ENCODE data around the gene TMPRSS6. TPM values are rescaled to one million over a fixed set of nuclear protein-coding genes. Genes with fewer than 3 reads are reported as not detected.

Gene TMPRSS6
- total and polyA plus RNA-seq, 2 donors = 0.57 to 1.8 TPM

- 87% methylated on average over 13 of the region's 13 CpGs for WGBS
- Histone ChIP-seq H3K27me3 (ENCODE audit: control insufficient read depth in 2 of 2, insufficient read depth in 1 of 2, low read length in 1 of 2) (peaks cover 0 to 60% of the 10 kb centered on the region in 2 donors), H3K36me3 (ENCODE audit: control insufficient read depth in 2 of 2, insufficient read depth in 2 of 2, low read length in 1 of 2) (no peaks in the 10 kb centered on the region), H3K4me3 (ENCODE audit: low read length in 2 of 2) (no peak overlapping the region), H3K27ac (ENCODE audit: low read depth in 1 of 2, low read length in 1 of 2) (no peak overlapping the region), H3K9me3 (ENCODE audit: control insufficient read depth in 2 of 2, insufficient read depth in 1 of 2, low read length in 1 of 2) (no peaks in the 10 kb centered on the region), H3K4me1 (ENCODE audit: control insufficient read depth in 2 of 2, insufficient read depth in 2 of 2, low read length in 2 of 2) (no peaks in the 10 kb centered on the region)
- no peak for DNase-seq (ENCODE audit: low read depth in 6 of 9, low spot score in 9 of 9)
Measured at GRCh38 chr22:37097346-37097745, 12.2 kb downstream of the TMPRSS6 start.

DNA sequence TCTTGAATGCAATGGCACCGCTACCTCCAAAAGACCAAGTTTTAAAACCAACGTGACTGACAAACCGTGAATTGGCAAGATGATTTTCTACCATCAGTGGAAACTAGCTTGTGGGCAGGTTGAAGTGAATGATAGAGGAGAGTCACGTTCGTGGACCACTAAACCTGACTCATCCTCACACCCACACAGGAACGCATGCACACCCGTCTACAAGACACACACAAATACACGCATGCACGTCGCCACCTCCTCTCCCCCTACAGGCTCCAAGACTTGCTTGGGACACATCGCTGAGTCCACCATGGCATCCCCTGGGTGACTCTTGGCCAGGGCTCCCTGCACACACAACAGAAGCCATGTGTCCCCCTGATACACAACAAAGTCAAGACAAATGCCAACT, 14.4 kb downstream of the TMPRSS6 start:
- peaks cover 0 to 51% of the 10 kb centered on the region in 2 donors for H3K27me3 ChIP-seq (ENCODE audit: control insufficient read depth in 2 of 2, insufficient read depth in 1 of 2, low read length in 1 of 2)
- DNase-seq (ENCODE audit: low read depth in 6 of 9, low spot score in 9 of 9) = no peak
- no peak overlapping the region for H3K4me3 ChIP-seq (ENCODE audit: low read length in 2 of 2)
- WGBS = 85% methylated on average over 11 of the region's 11 CpGs
- no peaks in the 10 kb centered on the region for H3K4me1 ChIP-seq (ENCODE audit: control insufficient read depth in 2 of 2, insufficient read depth in 2 of 2, low read length in 2 of 2)
- H3K27ac ChIP-seq (ENCODE audit: low read depth in 1 of 2, low read length in 1 of 2) = no peak overlapping the region
- no peaks in the 10 kb centered on the region for H3K9me3 ChIP-seq (ENCODE audit: control insufficient read depth in 2 of 2, insufficient read depth in 1 of 2, low read length in 1 of 2)
- H3K36me3 ChIP-seq (ENCODE audit: control insufficient read depth in 2 of 2, insufficient read depth in 2 of 2, low read length in 1 of 2) = no peaks in the 10 kb centered on the region

GRCh38 chr22:37094239-37094638, 15.3 kb downstream of the TMPRSS6 start:
- H3K27me3 ChIP-seq (ENCODE audit: control insufficient read depth in 2 of 2, insufficient read depth in 1 of 2, low read length in 1 of 2) = peaks cover 0 to 54% of the 10 kb centered on the region in 2 donors
- 85% methylated on average over 1 of the region's 1 CpG for WGBS

DNA sequence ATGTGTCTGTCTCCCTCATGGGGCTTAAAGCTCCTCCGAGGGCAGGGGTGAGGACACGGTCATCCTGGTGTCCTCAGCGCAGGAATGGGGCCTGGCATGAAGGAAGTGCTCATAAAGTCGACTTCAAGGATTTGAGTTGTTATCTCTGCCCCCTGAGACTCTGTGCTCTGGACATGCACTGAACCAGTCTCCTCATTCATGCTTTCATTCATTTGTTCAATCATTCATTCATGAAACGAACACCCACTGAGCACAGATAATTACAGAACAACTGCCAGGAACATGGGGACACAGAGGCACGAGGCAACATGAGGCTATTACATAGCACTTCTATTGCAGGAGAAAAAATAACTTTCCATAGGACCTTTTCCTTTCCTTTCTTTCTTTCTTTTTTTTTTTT, 16.5 kb downstream of the TMPRSS6 start:
- Histone ChIP-seq H3K9me3 (ENCODE audit: control insufficient read depth in 2 of 2, insufficient read depth in 1 of 2, low read length in 1 of 2) (no peaks in the 10 kb centered on the region), H3K4me1 (ENCODE audit: control insufficient read depth in 2 of 2, insufficient read depth in 2 of 2, low read length in 2 of 2) (peaks cover 0 to under 1% of the 10 kb centered on the region in 2 donors), H3K36me3 (ENCODE audit: control insufficient read depth in 2 of 2, insufficient read depth in 2 of 2, low read length in 1 of 2) (no peaks in the 10 kb centered on the region), H3K4me3 (ENCODE audit: low read length in 2 of 2) (no peak overlapping the region), H3K27ac (ENCODE audit: low read depth in 1 of 2, low read length in 1 of 2) (no peak overlapping the region), H3K27me3 (ENCODE audit: control insufficient read depth in 2 of 2, insufficient read depth in 1 of 2, low read length in 1 of 2) (peaks cover 0 to 48% of the 10 kb centered on the region in 2 donors)
- 86% methylated on average over 6 of the region's 6 CpGs for WGBS
- DNase-seq (ENCODE audit: low read depth in 6 of 9, low spot score in 9 of 9) = no peak

More at GRCh38 chr22:37094239-37094638, 15.3 kb downstream of the TMPRSS6 start:
- Histone ChIP-seq H3K9me3 (ENCODE audit: control insufficient read depth in 2 of 2, insufficient read depth in 1 of 2, low read length in 1 of 2) (no peaks in the 10 kb centered on the region), H3K4me1 (ENCODE audit: control insufficient read depth in 2 of 2, insufficient read depth in 2 of 2, low read length in 2 of 2) (no peaks in the 10 kb centered on the region), H3K4me3 (ENCODE audit: low read length in 2 of 2) (no peak overlapping the region), H3K27ac (ENCODE audit: low read depth in 1 of 2, low read length in 1 of 2) (no peak overlapping the region), H3K36me3 (ENCODE audit: control insufficient read depth in 2 of 2, insufficient read depth in 2 of 2, low read length in 1 of 2) (no peaks in the 10 kb centered on the region)
- no peak for DNase-seq (ENCODE audit: low read depth in 6 of 9, low spot score in 9 of 9)

- no peak for DNase-seq (ENCODE audit: low read depth in 6 of 9, low spot score in 9 of 9)
- Histone ChIP-seq H3K36me3 (ENCODE audit: control insufficient read depth in 2 of 2, insufficient read depth in 2 of 2, low read length in 1 of 2) (no peaks in the 10 kb centered on the region), H3K27me3 (ENCODE audit: control insufficient read depth in 2 of 2, insufficient read depth in 1 of 2, low read length in 1 of 2) (peaks cover 0 to 46% of the 10 kb centered on the region in 2 donors), H3K4me1 (ENCODE audit: control insufficient read depth in 2 of 2, insufficient read depth in 2 of 2, low read length in 2 of 2) (peaks cover 0 to 3% of the 10 kb centered on the region in 2 donors), H3K4me3 (ENCODE audit: low read length in 2 of 2) (no peak overlapping the region), H3K27ac (ENCODE audit: low read depth in 1 of 2, low read length in 1 of 2) (no peak overlapping the region), H3K9me3 (ENCODE audit: control insufficient read depth in 2 of 2, insufficient read depth in 1 of 2, low read length in 1 of 2) (no peaks in the 10 kb centered on the region)
- 95% methylated on average over 7 of the region's 7 CpGs for WGBS
Measured at GRCh38 chr22:37091994-37092393, 17.5 kb downstream of the TMPRSS6 start.

GRCh38 chr22:37090920-37091695, 18.4 kb downstream of the TMPRSS6 start:
- H3K4me1 ChIP-seq (ENCODE audit: control insufficient read depth in 2 of 2, insufficient read depth in 2 of 2, low read length in 2 of 2) = peaks cover 0 to 3% of the 10 kb centered on the region in 2 donors
- no peak overlapping the region for H3K27ac ChIP-seq (ENCODE audit: low read depth in 1 of 2, low read length in 1 of 2)
- H3K27me3 ChIP-seq (ENCODE audit: control insufficient read depth in 2 of 2, insufficient read depth in 1 of 2, low read length in 1 of 2) = peaks cover 0 to 42% of the 10 kb centered on the region in 2 donors
- no peak for DNase-seq (ENCODE audit: low read depth in 6 of 9, low spot score in 9 of 9)
- H3K36me3 ChIP-seq (ENCODE audit: control insufficient read depth in 2 of 2, insufficient read depth in 2 of 2, low read length in 1 of 2) = no peaks in the 10 kb centered on the region
- no peaks in the 10 kb centered on the region for H3K9me3 ChIP-seq (ENCODE audit: control insufficient read depth in 2 of 2, insufficient read depth in 1 of 2, low read length in 1 of 2)
- H3K4me3 ChIP-seq (ENCODE audit: low read length in 2 of 2) = no peak overlapping the region
- 94% methylated on average over 9 of the region's 9 CpGs for WGBS

DNA sequence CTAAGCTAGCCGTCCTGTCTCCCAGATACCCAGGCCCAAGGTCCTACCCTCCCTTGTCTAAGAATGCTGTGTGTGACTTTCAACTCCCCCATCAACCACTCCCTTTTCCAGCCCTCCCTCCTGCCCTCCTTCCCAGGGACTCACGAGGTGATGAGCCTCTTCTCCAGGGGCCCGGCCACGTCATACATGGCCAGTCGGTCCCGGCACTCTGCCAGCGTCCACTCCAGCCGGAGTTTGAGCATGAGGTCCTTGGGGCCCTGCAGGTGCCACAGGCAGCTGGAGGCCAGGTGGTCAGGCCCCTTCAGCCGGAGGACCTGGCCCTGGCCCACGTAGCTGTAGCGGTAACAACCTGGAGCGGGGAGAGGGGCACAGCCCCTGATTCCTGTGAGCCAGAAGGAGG, 20.1 kb downstream of the TMPRSS6 start:
- H3K27me3 ChIP-seq (ENCODE audit: control insufficient read depth in 2 of 2, insufficient read depth in 1 of 2, low read length in 1 of 2) = peaks cover 0 to 36% of the 10 kb centered on the region in 2 donors
- no peak overlapping the region for H3K4me3 ChIP-seq (ENCODE audit: low read length in 2 of 2)
- H3K27ac ChIP-seq (ENCODE audit: low read depth in 1 of 2, low read length in 1 of 2) = no peak overlapping the region
- H3K36me3 ChIP-seq (ENCODE audit: control insufficient read depth in 2 of 2, insufficient read depth in 2 of 2, low read length in 1 of 2) = no peaks in the 10 kb centered on the region
- DNase-seq (ENCODE audit: low read depth in 6 of 9, low spot score in 9 of 9) = no peak
- WGBS = 86% methylated on average over 12 of the region's 12 CpGs
- no peaks in the 10 kb centered on the region for H3K9me3 ChIP-seq (ENCODE audit: control insufficient read depth in 2 of 2, insufficient read depth in 1 of 2, low read length in 1 of 2)
- peaks cover 0 to 3% of the 10 kb centered on the region in 2 donors for H3K4me1 ChIP-seq (ENCODE audit: control insufficient read depth in 2 of 2, insufficient read depth in 2 of 2, low read length in 2 of 2)

DNA sequence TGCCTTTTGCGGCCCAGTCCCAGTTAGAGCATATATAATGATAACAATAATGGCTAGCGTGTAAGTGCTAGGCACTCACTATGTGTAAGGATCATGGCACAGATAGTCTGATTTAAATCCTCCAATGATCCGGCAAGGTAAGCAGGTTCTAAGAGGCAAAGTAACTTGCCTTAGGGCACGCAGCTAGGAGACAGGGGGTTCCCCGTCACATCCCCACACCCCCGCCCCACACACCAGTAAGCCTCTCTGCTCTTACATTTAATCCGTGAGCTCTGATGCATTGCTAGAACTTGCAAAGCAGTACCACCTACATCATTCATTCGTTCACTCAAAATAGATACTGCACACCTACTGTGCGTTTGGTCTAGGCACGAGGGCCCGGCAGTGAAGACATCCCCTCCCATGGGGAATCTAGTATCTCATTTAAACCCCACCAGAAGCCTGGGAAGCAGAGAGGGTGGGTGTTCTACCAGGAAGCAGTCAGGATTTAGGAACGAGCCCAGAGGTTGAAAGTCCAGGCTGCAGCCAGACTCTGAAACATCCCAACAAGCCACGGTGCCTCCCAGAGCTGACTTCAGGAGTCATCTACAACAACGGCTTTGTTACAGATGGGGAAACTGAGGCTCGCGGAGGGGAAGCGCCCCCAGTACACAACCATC, 20.6 kb downstream of the TMPRSS6 start:
- Histone ChIP-seq H3K4me3 (ENCODE audit: low read length in 2 of 2) (no peak overlapping the region), H3K4me1 (ENCODE audit: control insufficient read depth in 2 of 2, insufficient read depth in 2 of 2, low read length in 2 of 2) (peaks cover 0 to 3% of the 10 kb centered on the region in 2 donors), H3K36me3 (ENCODE audit: control insufficient read depth in 2 of 2, insufficient read depth in 2 of 2, low read length in 1 of 2) (no peaks in the 10 kb centered on the region), H3K27me3 (ENCODE audit: control insufficient read depth in 2 of 2, insufficient read depth in 1 of 2, low read length in 1 of 2) (peaks cover 0 to 38% of the 10 kb centered on the region in 2 donors), H3K9me3 (ENCODE audit: control insufficient read depth in 2 of 2, insufficient read depth in 1 of 2, low read length in 1 of 2) (no peaks in the 10 kb centered on the region), H3K27ac (ENCODE audit: low read depth in 1 of 2, low read length in 1 of 2) (no peak overlapping the region)
- DNase-seq (ENCODE audit: low read depth in 6 of 9, low spot score in 9 of 9) = no peak
- WGBS = 89% methylated on average over 17 of the region's 17 CpGs

- H3K9me3 ChIP-seq (ENCODE audit: control insufficient read depth in 2 of 2, insufficient read depth in 1 of 2, low read length in 1 of 2) = no peaks in the 10 kb centered on the region
- WGBS = 81% methylated on average over 6 of the region's 6 CpGs
- H3K4me1 ChIP-seq (ENCODE audit: control insufficient read depth in 2 of 2, insufficient read depth in 2 of 2, low read length in 2 of 2) = peaks cover 0 to 3% of the 10 kb centered on the region in 2 donors
- H3K27ac ChIP-seq (ENCODE audit: low read depth in 1 of 2, low read length in 1 of 2) = no peak overlapping the region
- H3K36me3 ChIP-seq (ENCODE audit: control insufficient read depth in 2 of 2, insufficient read depth in 2 of 2, low read length in 1 of 2) = no peaks in the 10 kb centered on the region
- no peak for DNase-seq (ENCODE audit: low read depth in 6 of 9, low spot score in 9 of 9)
- H3K4me3 ChIP-seq (ENCODE audit: low read length in 2 of 2) = no peak overlapping the region
- H3K27me3 ChIP-seq (ENCODE audit: control insufficient read depth in 2 of 2, insufficient read depth in 1 of 2, low read length in 1 of 2) = peaks cover 0 to 38% of the 10 kb centered on the region in 2 donors
Measured at GRCh38 chr22:37088108-37088605, 21.4 kb downstream of the TMPRSS6 start.
